CD4-positive, alpha-beta T cell treated with Interleukin-21 for 1 hour (primary cell): ENCODE results near the gene LYZL4.

Experiments used
- DNase-seq: peaks from one replicate; pipeline ENCODE4 v3.0.0-alpha.2; 2020

LYZL4 gene

DNA sequence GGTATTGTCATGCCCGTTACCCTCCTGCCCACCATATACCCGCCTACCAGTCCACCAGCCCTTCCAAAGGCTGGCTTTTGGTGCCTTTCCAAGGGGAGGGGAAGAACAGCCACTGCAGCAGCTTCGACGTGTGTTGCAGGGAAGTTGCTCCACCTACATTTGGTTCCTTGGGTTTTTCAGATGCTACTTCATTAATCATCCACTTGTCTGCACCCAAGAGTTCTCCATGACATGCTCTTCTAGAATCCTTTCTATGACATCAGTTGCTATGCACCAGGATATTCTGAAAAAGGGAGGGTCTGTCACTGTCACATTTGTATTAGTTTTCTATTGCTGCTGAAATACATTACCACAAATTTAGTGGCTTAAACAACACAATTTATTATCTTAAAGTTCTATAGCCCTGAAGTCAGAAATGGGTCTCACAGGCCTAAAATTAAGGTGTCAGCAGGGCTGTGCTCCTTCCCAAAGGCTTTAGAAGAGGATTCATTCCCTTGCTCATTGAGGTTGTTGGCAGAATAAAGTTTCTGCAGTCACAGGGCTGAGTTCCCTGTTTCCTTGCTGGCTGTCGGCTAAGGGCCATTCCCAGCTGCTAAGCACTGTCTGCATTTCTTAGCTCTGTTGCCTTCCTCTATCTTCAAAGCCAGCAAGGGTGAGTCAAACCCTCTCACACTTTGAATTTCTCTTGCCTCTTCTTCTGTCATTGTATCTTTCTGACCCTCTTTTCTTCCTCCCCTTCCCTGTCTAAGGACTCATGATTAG lies at the start of gene LYZL4:
LYZL4 (minus strand) TSS at position 241 of the 762 bp plus-strand sequence. CDS start 3,359 bp downstream, outside the sequence.
- DNase-seq: no peak

GRCh38 chr3:42459151-42459550 lies 48.7 kb upstream of the LYZL4 start:
- no peak for DNase-seq

- no peak for DNase-seq
Measured at GRCh38 chr3:42456211-42456610, 45.8 kb upstream of the LYZL4 start.

DNA sequence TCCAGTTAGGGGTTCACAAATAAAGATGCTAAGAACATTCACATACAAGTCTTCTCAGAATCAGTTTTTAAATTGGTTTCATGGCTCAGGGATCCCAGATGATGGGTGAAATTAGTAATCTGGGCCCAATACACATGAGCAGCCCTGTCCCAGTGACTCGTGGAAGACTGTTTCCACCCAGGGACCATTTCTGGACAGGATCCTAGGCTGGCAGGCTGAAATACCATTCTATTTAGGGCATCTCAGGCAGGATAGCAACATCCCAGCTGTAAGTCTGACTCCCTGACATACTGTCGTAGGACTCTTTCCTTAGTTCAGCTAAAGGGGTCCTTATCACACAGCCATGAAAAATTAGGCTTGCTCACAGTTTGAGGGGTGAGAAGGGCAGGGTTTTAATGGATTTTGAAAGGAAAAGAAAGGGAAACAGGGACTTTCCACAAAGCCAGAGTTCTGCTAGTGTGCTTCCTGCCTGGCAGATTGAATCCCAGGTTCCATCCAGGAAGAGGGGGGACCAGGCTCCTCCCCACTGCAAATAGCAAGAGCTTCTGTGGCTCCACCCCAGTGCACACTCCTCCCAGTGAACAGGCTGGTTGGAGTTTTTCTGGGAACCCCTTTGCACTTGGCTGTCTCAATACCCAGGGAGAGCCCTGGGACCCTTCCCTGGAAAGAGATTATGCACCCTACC lies 41.3 kb upstream of the LYZL4 start:
- DNase-seq: no peak

DNA sequence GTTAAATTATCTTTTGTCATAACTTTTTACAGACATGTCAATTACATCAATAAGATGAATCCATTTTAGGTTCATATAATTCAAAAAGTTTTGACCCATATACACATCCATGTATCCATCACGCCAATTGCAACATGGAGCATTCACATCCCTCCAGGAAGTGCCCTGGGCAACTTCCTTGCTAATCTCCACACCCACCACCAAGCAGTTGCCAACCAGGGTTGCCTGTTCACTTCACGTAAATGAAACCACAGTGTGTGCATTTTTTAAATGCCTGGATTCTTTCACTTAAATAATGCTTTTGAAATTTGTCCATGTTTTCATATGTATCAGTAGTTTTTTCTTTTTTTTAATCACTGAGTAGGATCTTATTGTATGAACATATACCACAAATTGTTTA lies 40.7 kb upstream of the LYZL4 start:
- no peak for DNase-seq

GRCh38 chr3:42450567-42450966 lies 40.2 kb upstream of the LYZL4 start:
- DNase-seq: no peak

GRCh38 chr3:42447481-42447880 lies 37.1 kb upstream of the LYZL4 start:
- DNase-seq: no peak

- DNase-seq: no peak
Measured at GRCh38 chr3:42446111-42447050, 36.0 kb upstream of the LYZL4 start.

DNA sequence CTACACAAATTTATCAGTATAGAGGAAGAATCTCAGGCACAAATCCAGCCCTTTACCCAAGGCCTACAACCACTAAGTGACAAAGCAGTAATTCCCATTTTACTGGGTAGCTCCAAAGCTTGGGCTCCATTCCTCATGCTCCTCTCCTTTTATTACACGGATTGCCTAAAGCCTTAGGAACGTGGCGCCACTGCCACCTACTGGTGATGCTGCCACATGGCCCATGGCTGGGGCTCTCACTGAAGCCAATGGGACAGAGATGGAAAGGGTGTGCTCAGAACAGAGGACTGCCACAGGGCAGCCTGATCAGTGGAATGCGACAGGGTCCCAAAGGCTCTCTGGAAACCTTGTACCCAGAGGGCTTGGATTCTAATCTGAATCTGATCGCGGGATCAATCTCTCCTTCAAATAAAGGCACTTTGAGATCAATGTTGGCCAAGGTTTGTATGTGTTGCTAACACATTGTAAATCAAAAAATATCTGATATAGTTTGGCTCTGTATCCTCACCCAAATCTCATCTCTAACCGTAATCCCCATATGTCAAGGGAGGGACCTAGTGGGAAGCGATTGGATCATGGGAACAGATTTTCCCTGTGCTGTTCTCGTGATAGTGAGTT lies 33.5 kb upstream of the LYZL4 start:
- DNase-seq: peak; percentile 68

DNA sequence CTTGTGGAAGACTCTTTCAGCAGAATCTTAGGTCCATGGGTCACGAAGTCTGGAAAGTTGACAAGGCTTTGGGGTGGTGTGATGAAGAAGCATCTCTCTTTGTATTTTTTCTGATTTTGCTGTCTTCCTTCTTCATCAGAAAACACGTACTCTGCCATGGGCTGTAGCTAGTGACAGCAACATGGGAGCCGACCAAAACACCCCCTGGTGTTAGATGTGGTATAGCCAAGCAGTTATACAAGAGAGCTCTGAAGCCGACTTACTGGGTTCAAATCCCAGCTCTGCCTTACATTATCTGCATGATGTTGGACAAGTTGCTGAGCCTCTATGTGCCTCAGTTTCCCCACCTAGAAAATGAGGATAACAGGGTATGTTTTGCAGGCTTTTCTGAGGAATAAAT lies 32.9 kb upstream of the LYZL4 start:
- DNase-seq: no peak

- no peak for DNase-seq
Measured at GRCh38 chr3:42442640-42443039, 32.2 kb upstream of the LYZL4 start.

DNA sequence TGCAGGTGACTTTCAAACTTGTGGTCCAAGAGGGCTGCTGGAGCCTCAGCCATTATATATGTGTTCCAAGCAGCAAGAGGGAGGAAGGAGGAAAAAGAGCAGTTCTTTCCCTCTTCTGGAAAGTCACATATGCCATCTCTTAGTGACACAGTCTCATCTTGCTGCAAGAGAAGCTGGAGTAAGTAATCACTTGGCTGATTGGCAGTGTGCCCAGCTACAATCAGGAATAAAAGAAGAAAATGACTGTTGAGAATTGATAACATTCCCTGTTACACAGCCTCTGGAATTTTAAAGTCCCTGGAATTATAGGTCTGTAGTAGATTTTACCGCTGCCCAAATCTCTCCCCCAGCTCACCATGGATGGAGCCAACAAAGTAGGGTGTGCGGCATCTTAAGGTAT lies 31.4 kb upstream of the LYZL4 start:
- no peak for DNase-seq

- no peak for DNase-seq
Measured at GRCh38 chr3:42440924-42441323, 30.5 kb upstream of the LYZL4 start.

DNA sequence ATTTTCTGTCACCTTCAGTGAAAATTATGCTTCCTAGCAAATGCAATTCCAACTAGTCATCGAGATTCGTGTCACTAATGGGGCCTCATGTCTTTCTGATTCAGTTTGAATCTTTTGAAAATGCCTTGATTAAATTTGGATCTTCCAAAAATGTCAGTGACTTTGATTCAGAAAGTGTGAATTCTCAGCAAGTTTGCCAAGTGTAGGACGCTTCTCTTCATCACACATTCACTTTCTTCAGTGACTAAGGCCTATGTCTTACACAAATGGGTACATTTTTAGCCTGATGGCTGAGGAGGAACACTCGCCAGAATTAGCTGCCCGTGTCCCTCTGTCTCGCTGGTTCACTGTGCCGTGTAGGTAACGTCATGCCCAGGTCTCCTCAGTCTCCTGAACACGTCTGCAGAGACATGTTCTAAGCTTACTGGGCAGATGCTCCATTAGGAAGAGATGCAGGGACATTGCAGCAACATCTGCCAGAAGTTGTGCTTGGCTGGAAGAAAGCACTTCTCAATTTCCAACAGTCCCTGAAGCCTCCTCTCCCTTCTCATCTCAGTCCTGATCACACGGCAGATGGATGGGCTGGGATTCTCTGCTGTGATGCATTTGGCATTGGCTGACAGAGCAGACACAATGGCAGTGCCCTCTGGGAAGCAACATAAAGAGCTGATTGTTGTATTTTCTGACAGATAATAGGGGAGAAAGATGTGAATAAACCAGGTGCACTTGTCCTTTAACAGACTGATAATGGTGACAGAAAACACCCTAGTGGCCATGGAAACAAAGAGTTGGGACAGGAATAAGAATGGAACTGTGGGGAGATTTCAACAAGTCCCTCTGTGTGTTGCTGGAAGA lies 29.1 kb upstream of the LYZL4 start:
- DNase-seq: no peak

DNA sequence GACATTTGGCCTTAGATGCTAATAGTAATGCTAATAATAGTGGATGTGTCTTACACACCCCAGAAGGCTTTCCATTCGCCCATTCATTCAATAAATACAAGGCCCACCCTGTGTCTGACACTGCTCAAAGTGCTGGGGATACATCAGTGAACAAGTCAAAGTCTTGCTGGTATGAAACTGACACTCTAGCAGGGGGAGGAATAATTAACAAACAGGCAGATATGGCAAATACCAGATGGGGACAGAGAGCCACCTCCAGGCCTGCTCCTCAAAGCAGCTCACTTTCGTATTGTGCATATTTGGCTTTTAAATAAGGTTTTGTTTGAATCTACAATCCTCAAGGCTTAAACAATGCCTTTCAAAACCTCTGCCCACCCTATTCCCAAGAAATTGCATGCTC lies 28.3 kb upstream of the LYZL4 start:
- DNase-seq: no peak

- DNase-seq: no peak
Measured at GRCh38 chr3:42438193-42438592, 27.8 kb upstream of the LYZL4 start.

GRCh38 chr3:42434777-42435380 lies 24.5 kb upstream of the LYZL4 start:
- DNase-seq: no peak

GRCh38 chr3:42432485-42432884 lies 22.1 kb upstream of the LYZL4 start:
- no peak for DNase-seq

GRCh38 chr3:42430781-42431532 lies 20.5 kb upstream of the LYZL4 start:
- DNase-seq: no peak

- no peak for DNase-seq
Measured at GRCh38 chr3:42428830-42429229, 18.4 kb upstream of the LYZL4 start.
